Heart left ventricle (tissue), 13 donors: Measurements from ENCODE around the gene MANEAL.

Experiments
- POLR2A ChIP-seq, 2 donors: fragments of 450-650 bp; IDR thresholded peaks; one replicate each; pipeline ENCODE4 v1.6.1; 2017; ENCODE audit warnings: antibody characterized with exemption in 2 of 2, mild to moderate bottlenecking in 2 of 2, moderate library complexity in 2 of 2
- TF ChIP-seq, protein P1 (sequence below), 12 donors: fragments of 200-600 bp; sonication (generic) in 4 of 12; IDR thresholded peaks; one replicate each; pipeline versions ENCODE4 v1.5.0 to v1.8.0; 2018 to 2022; ENCODE audit warnings: antibody characterized with exemption in 12 of 12, mild to moderate bottlenecking in 5 of 12
- donor health status: ischemic (EF 13 %, LVEDD 7.1; RV severe dilation, severe dysfunction).
- donor health status: DM: no; HTN: yes; CAD: no.
- donor health status: DM: no; HTN: no; CAD: no.
- donor health status: ischemic (EF 25% LVEDD 6.9; RV normal size, moderate dysfunction).
- donor health status: ischemic (EF 25% LVEDD 5.7; RV mildly dilated, moderate dysfunction).
- donor health status: ischemic (EF 35%, LVEDD 5.7; RV mildly dilated, moderate dysfunction).
- donor health status: nonischemic (EF 11% LVEDD 7.7; RV severe dilation, severe dysfunction).
- donor health status: DM: yes; HTN: yes; CAD: no.
- donor health status: PGD.
- donor health status: ischemic (EF 29% LVEDD 5.4; RV normal size, mild dysfunction).
- donor health status: nonischemic (EF 23%, LVEDD 6.1; RV moderate dilation, normal function).

DNA sequence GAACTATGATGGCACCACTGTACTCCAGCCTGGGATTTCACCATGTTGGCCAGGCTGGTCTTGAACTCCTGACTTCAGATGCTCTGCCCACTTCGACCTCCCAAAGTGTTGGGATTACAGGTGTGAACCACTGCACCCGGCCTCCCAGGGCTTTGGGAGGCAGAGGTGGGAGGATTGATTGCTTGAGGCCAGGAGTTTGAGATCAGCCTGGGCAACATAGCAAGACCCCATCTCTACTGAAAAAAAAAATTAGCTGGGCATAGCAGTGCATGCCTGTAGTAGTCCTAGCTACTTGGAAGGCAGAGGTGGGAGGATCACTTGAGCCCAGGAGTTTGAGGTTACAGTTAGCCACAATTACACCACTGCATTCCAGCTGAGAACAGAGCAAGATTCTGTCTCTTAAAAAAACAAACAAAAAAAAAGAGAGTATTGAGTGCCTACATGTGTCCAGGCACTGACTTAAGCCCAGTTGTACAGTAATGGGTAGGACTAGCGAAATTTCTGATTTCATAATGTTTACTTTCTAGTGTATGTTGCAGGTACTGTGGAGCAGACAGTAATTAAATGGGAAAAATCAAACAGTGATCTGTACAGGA is 4.2 kb downstream of the MANEAL start:
- TF ChIP-seq, protein P1, sequence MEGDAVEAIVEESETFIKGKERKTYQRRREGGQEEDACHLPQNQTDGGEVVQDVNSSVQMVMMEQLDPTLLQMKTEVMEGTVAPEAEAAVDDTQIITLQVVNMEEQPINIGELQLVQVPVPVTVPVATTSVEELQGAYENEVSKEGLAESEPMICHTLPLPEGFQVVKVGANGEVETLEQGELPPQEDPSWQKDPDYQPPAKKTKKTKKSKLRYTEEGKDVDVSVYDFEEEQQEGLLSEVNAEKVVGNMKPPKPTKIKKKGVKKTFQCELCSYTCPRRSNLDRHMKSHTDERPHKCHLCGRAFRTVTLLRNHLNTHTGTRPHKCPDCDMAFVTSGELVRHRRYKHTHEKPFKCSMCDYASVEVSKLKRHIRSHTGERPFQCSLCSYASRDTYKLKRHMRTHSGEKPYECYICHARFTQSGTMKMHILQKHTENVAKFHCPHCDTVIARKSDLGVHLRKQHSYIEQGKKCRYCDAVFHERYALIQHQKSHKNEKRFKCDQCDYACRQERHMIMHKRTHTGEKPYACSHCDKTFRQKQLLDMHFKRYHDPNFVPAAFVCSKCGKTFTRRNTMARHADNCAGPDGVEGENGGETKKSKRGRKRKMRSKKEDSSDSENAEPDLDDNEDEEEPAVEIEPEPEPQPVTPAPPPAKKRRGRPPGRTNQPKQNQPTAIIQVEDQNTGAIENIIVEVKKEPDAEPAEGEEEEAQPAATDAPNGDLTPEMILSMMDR (IDR thresholded peaks at IDR 0.05): no peak
- no peak for TF ChIP-seq POLR2A (IDR thresholded peaks at IDR 0.05)
